Testis (tissue), 2 donors: Measurements from ENCODE around the gene SIVA1.

Source experiments
- CTCF ChIP-seq, 3 experiments: fragments of 450-650 bp in 2 of 3; fragments of 200-600 bp in 1 of 3; sonication (generic) in 1 of 3; IDR thresholded peaks; one replicate each; pipeline ENCODE4 v1.5.1; 2016 to 2019; ENCODE audit warnings: antibody characterized with exemption in 3 of 3, mild to moderate bottlenecking in 2 of 3, moderate library complexity in 1 of 3
- POLR2A ChIP-seq: fragments of 450-650 bp; IDR thresholded peaks from one replicate; pipeline ENCODE4 v1.6.1; 2017; ENCODE audit warnings: antibody characterized with exemption, mild to moderate bottlenecking, moderate library complexity

GRCh38 chr14:104752735-104753527, at the start of gene SIVA1:
- TF ChIP-seq CTCF (IDR thresholded peaks at IDR 0.05) (peak in 1 of 3 experiments; percentile 21), POLR2A (peak; percentile 55)
